Measurements from ENCODE around the gene MYO15B.

Gene MYO15B

GRCh38 chr17:75594499-75595283 is 7.1 kb downstream of the MYO15B start:
- no peak for DNase-seq (ENCODE audit: low read depth in 2 of 2)
- TF ChIP-seq CTCF (IDR thresholded peaks at IDR 0.05; ENCODE audit: low read depth, low read length), result no peak
- no peak overlapping the region for H3K4me3 ChIP-seq (replicated peaks in 1 of 2; ENCODE audit: low read depth in 2 of 2, low read length in 2 of 2)

- H3K4me3 ChIP-seq (replicated peaks in 1 of 2; ENCODE audit: low read depth in 2 of 2, low read length in 2 of 2), result no peak overlapping the region
- DNase-seq (ENCODE audit: low read depth in 2 of 2), result no peak
- no peak for TF ChIP-seq CTCF (IDR thresholded peaks at IDR 0.05; ENCODE audit: low read depth, low read length)
Observed at GRCh38 chr17:75595284-75595919, 7.8 kb downstream of the MYO15B start.

GRCh38 chr17:75595920-75596313 is 8.3 kb downstream of the MYO15B start:
- H3K4me3 ChIP-seq (replicated peaks in 1 of 2; ENCODE audit: low read depth in 2 of 2, low read length in 2 of 2), result no peak overlapping the region
- no peak for TF ChIP-seq CTCF (IDR thresholded peaks at IDR 0.05; ENCODE audit: low read depth, low read length)
- no peak for DNase-seq (ENCODE audit: low read depth in 2 of 2)

- H3K4me3 ChIP-seq (replicated peaks in 1 of 2; ENCODE audit: low read depth in 2 of 2, low read length in 2 of 2), result no peak overlapping the region
- no peak for DNase-seq (ENCODE audit: low read depth in 2 of 2)
- TF ChIP-seq CTCF (IDR thresholded peaks at IDR 0.05; ENCODE audit: low read depth, low read length), result no peak
Observed at GRCh38 chr17:75596320-75597087, 8.9 kb downstream of the MYO15B start.

GRCh38 chr17:75601057-75601987 is 13.7 kb downstream of the MYO15B start:
- peak; percentile 80 for TF ChIP-seq CTCF (IDR thresholded peaks at IDR 0.05; ENCODE audit: low read depth, low read length)
- peak; percentile 35 to 44 for DNase-seq (ENCODE audit: low read depth in 2 of 2)
- no peak overlapping the region for H3K4me3 ChIP-seq (replicated peaks in 1 of 2; ENCODE audit: low read depth in 2 of 2, low read length in 2 of 2)

- no peak overlapping the region for H3K4me3 ChIP-seq (replicated peaks in 1 of 2; ENCODE audit: low read depth in 2 of 2, low read length in 2 of 2)
- DNase-seq (ENCODE audit: low read depth in 2 of 2), result no peak
- no peak for TF ChIP-seq CTCF (IDR thresholded peaks at IDR 0.05; ENCODE audit: low read depth, low read length)
Observed at GRCh38 chr17:75602644-75603043, 15.0 kb downstream of the MYO15B start.
